ENCODE results near the gene TCHP. TPM values are rescaled to one million over a fixed set of nuclear protein-coding genes. Genes with fewer than 3 reads are reported as not detected.

The TCHP gene
- total and polyA plus RNA-seq, 12 donors, result 8.3 to 21.1 (median 10.6) TPM

GRCh38 chr12:109871668-109872314 is 28.3 kb upstream of the TCHP start:
- no peak overlapping the region for H3K4me3 ChIP-seq
- H3K27ac ChIP-seq, result no peak overlapping the region
- no peaks in the 10 kb centered on the region for H3K9me3 ChIP-seq (replicated peaks in 1 of 3)
- no peaks in the 10 kb centered on the region for H3K36me3 ChIP-seq (replicated peaks in 1 of 2)
- no peak for DNase-seq
- peaks cover 0 to 23% of the 10 kb centered on the region in 2 donors for H3K4me1 ChIP-seq (replicated peaks in 1 of 2)
- TF ChIP-seq CTCF (IDR thresholded peaks at IDR 0.05) (no peak), POLR2A (IDR thresholded peaks at IDR 0.05) (no peak)
- WGBS, 4 donors, result 79 to 86% (median 84%) methylated on average over 4 to 7 of the region's 7 CpGs
- intact Hi-C loops (cut with DNase I), result no loop called here
- H3K27me3 ChIP-seq, result no peaks in the 10 kb centered on the region

- Histone ChIP-seq H3K9me3 (replicated peaks in 1 of 3) (no peaks in the 10 kb centered on the region), H3K27ac (no peak overlapping the region), H3K4me3 (no peak overlapping the region), H3K4me1 (replicated peaks in 1 of 2) (peaks cover 0 to 33% of the 10 kb centered on the region in 2 donors), H3K36me3 (replicated peaks in 1 of 2) (no peaks in the 10 kb centered on the region), H3K27me3 (no peaks in the 10 kb centered on the region)
- intact Hi-C loops (cut with DNase I), result no loop called here
- DNase-seq, result no peak
- 88 to 94% (median 92%) methylated on average over 6 of the region's 6 CpGs for WGBS, 4 donors
- TF ChIP-seq POLR2A (IDR thresholded peaks at IDR 0.05), result no peak
- no peak for TF ChIP-seq CTCF (IDR thresholded peaks at IDR 0.05)
Observed at GRCh38 chr12:109873653-109874052, 26.4 kb upstream of the TCHP start.

- intact Hi-C loops (cut with DNase I), result no loop called here
- TF ChIP-seq POLR2A (IDR thresholded peaks at IDR 0.05) (no peak), CTCF (IDR thresholded peaks at IDR 0.05) (no peak)
Observed at GRCh38 chr12:109875572-109876131, 24.4 kb upstream of the TCHP start.

GRCh38 chr12:109876406-109876805 is 23.7 kb upstream of the TCHP start:
- peaks cover 11 to 35% of the 10 kb centered on the region in 2 donors for H3K4me1 ChIP-seq (replicated peaks in 1 of 2)
- H3K4me3 ChIP-seq, result no peak overlapping the region
- no peak overlapping the region for H3K27ac ChIP-seq
- DNase-seq, result no peak
- no peaks in the 10 kb centered on the region for H3K36me3 ChIP-seq (replicated peaks in 1 of 2)
- no peak for TF ChIP-seq CTCF (IDR thresholded peaks at IDR 0.05)
- no peak for TF ChIP-seq POLR2A (IDR thresholded peaks at IDR 0.05)
- no peaks in the 10 kb centered on the region for H3K27me3 ChIP-seq
- intact Hi-C loops (cut with DNase I), result no loop called here
- H3K9me3 ChIP-seq (replicated peaks in 1 of 3), result no peaks in the 10 kb centered on the region

More at GRCh38 chr12:109875572-109876131, 24.4 kb upstream of the TCHP start:
- H3K27me3 ChIP-seq, result no peaks in the 10 kb centered on the region
- peaks cover 8 to 39% of the 10 kb centered on the region in 2 donors for H3K4me1 ChIP-seq (replicated peaks in 1 of 2)
- no peak overlapping the region for H3K27ac ChIP-seq
- no peak overlapping the region for H3K4me3 ChIP-seq
- 49 to 74% (median 67%) methylated on average over 6 of the region's 6 CpGs for WGBS, 4 donors
- no peaks in the 10 kb centered on the region for H3K36me3 ChIP-seq (replicated peaks in 1 of 2)
- no peaks in the 10 kb centered on the region for H3K9me3 ChIP-seq (replicated peaks in 1 of 3)
- DNase-seq, result peak in 2 of 7 donors; percentile 32 to 35
